Measurements from ENCODE around the gene ORAI3. TPM values are rescaled to one million over a fixed set of nuclear protein-coding genes. Genes with fewer than 3 reads are reported as not detected.

Gene ORAI3
- total RNA-seq, 1 experiment from 2014 or later, result 10.8 TPM

DNA sequence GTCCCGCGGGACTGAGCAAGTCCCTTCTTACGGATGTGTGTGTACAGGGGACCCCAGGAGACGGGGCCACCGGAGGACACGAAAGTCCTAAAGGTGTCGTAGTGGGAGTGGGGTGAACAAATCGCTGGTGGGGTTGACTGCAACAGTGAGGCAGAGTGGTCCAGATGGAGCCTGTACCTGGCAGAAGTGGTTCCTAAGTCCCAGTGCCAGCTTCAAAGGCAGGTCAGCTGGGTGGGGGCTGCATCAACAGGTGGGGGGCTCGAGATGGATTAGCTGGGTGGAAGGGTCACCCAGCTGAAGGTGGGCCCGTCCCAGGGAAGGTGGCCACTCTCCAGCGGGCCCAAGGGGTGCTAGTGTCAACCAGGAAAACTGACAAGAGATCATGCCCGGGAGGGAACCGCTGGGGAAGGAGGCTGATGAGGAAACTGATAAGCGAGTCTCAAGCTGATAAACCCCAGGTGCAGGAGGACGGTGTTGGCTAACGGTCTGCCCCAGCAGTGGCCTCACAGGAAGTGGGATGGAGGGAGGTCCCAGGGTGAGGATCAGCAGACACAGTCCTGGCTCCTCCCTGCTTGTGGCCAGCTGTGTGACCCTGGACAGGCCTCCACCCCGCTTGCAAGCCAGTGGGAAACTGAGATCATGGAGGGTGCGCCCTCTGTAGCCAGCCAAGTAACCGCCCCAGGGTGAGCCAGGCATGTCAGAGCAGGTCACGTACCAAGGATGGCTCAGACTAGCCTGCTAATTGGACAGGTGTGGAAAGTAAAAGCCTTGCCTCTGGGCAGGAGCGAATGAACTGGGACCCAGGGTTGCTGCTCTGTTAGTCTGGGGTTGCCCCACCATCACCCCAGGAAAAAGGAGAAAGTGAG lies 1.0 kb downstream of the ORAI3 start:
- peaks cover 25% of the 10 kb centered on the region for H3K4me1 Mint-ChIP-seq
- no peaks in the 10 kb centered on the region for H3K27me3 Mint-ChIP-seq (ENCODE audit: low read depth)
- no peak overlapping the region for H3K27ac Mint-ChIP-seq
- ChIA-PET POLR2A (interaction anchor here (0.5 kb wide), 1 partner anchor 57 kb away, joined by 3 read pairs; no protein-coding TSS in a partner anchor), CTCF (interaction anchor here (0.7 to 1.8 kb wide), 9 partner anchors 8 to 909 kb away, joined by 3 to 6 read pairs (median 4); partner anchors contain the start of gene HSD3B7)
- peaks cover 7% of the 10 kb centered on the region for H3K36me3 Mint-ChIP-seq
- peak overlapping the region; percentile 85 for H3K4me3 Mint-ChIP-seq
- TF ChIP-seq, protein P1, sequence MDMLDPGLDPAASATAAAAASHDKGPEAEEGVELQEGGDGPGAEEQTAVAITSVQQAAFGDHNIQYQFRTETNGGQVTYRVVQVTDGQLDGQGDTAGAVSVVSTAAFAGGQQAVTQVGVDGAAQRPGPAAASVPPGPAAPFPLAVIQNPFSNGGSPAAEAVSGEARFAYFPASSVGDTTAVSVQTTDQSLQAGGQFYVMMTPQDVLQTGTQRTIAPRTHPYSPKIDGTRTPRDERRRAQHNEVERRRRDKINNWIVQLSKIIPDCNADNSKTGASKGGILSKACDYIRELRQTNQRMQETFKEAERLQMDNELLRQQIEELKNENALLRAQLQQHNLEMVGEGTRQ (CRISPR knock-in tag; IDR thresholded peaks at IDR 0.05), result no peak
- TF ChIP-seq SP1 (CRISPR knock-in tag; conservative IDR thresholded peaks at IDR 0.05), result peak; percentile 56
- 0 out of 2 replicates have a peak, but pooled peaks have one; percentile 47 for TF ChIP-seq SMAD3 (CRISPR knock-in tag; IDR thresholded peaks at IDR 0.05; ENCODE audit: borderline replicate concordance)
- ATAC-seq (peak; percentile 2), DNase-seq (ENCODE audit: low spot score) (peak; percentile 50)
- no peaks in the 10 kb centered on the region for H3K9me3 Mint-ChIP-seq

DNA sequence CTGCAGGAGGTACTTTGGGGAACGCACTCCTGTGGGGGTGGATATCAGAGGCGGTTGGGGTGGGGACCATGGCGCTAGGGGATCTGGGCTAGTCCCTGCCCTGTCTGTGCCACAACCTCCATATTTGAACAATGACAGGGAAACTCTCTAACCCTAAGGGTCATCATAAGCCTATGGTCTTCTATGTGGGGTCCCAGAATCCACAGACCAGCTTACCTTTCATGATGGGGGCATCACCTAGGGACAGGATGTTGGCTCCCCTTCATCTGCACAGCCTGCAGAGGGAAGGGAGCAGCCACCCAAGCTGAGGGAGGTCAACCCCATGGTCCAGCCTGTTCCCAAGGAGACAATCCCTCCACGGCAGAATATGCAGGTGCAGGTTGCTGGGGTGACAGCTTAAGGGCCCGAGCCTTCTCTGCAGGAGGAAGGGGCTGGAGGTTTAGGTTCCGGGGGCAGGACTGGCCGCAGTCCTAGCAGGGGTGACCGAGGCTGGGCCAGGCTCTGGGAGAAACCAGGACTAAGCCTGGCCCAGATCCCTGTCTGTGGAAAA lies 1.7 kb downstream of the ORAI3 start:
- peaks cover 25% of the 10 kb centered on the region for H3K4me1 Mint-ChIP-seq
- no peak for DNase-seq (ENCODE audit: low spot score)
- no peak overlapping the region for H3K27ac Mint-ChIP-seq
- H3K9me3 Mint-ChIP-seq, result no peaks in the 10 kb centered on the region
- ChIA-PET CTCF (interaction anchor here (0.9 to 1.8 kb wide), 7 partner anchors 9 to 192 kb away, joined by 3 to 6 read pairs (median 4); partner anchors contain the start of gene HSD3B7), POLR2A (no interaction called here)
- no peak for TF ChIP-seq ELF4 (CRISPR knock-in tag; IDR thresholded peaks at IDR 0.05; ENCODE audit: low read depth)
- TF ChIP-seq NR1H2 (CRISPR knock-in tag; IDR thresholded peaks at IDR 0.05), result no peak
- no peak for TF ChIP-seq NFATC4 (CRISPR knock-in tag; IDR thresholded peaks at IDR 0.05)
- H3K36me3 Mint-ChIP-seq, result 0 out of 2 replicates have a peak, but pooled peaks cover 4% of the 10 kb centered on the region
- no peak for ATAC-seq
- H3K27me3 Mint-ChIP-seq (ENCODE audit: low read depth), result no peaks in the 10 kb centered on the region
- peak overlapping the region; percentile 85 for H3K4me3 Mint-ChIP-seq

DNA sequence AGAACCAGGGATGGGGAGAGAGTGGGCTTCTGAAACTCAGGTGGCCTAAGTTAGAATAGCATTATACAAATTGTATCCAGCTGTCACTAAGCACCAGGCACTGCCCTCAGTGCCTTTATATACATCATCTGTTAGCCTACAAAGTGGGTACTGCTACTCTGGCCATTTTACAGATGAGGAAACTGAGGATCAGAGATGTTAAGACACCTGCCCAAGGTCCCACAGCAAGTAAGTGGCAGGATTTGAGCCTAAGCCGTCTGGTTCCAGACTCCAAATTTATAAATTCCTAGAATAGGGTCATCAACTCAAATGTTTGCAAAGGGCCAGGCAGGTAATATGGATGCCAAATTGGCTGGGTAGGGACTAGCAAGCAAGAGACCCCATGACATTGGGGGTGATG lies 2.3 kb downstream of the ORAI3 start:
- no peaks in the 10 kb centered on the region for H3K9me3 Mint-ChIP-seq
- DNase-seq (ENCODE audit: low spot score), result no peak
- no peak overlapping the region for H3K27ac Mint-ChIP-seq
- POLR2A ChIA-PET, result no interaction called here
- CTCF ChIA-PET, result interaction anchor here (1.1 kb wide), 1 partner anchor 34 kb away, joined by 4 read pairs; the partner anchor contains the start of gene HSD3B7
- ATAC-seq, result no peak
- H3K4me3 Mint-ChIP-seq, result no peak overlapping the region
- H3K27me3 Mint-ChIP-seq (ENCODE audit: low read depth), result peaks cover under 1% of the 10 kb centered on the region; the same call in 1 of the 2 replicates
- peaks cover 25% of the 10 kb centered on the region for H3K4me1 Mint-ChIP-seq
- TF ChIP-seq ATF1 (CRISPR knock-in tag; IDR thresholded peaks at IDR 0.05) (no peak), CREB1 (CRISPR knock-in tag; IDR thresholded peaks at IDR 0.05) (no peak)
- TF ChIP-seq, protein P2, sequence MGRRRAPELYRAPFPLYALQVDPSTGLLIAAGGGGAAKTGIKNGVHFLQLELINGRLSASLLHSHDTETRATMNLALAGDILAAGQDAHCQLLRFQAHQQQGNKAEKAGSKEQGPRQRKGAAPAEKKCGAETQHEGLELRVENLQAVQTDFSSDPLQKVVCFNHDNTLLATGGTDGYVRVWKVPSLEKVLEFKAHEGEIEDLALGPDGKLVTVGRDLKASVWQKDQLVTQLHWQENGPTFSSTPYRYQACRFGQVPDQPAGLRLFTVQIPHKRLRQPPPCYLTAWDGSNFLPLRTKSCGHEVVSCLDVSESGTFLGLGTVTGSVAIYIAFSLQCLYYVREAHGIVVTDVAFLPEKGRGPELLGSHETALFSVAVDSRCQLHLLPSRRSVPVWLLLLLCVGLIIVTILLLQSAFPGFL (CRISPR knock-in tag; IDR thresholded peaks at IDR 0.05; ENCODE audit: borderline replicate concordance), result no peak
- no peaks in the 10 kb centered on the region for H3K36me3 Mint-ChIP-seq

DNA sequence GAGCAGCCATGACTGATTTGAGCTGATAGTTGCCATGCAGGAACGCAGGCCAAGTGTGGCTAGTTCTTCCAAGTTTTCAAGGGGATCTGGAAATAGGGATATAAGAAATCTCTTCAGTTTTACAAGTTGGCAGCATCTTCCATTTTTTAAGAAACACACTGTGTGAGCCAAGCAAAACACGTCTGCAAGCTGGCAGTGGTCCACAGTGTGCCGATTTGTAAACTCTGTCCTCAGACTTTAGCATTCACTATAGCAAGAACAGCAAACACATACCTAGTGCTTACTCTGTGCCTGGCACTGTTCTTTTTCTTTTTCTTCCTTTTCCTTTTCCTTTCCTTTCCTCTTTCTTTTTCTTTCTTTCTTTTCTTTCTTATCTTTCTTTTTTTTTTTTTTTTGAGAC lies 2.9 kb downstream of the ORAI3 start:
- POLR2A ChIA-PET, result no interaction called here
- H3K4me3 Mint-ChIP-seq, result no peak overlapping the region
- TF ChIP-seq, protein P3, sequence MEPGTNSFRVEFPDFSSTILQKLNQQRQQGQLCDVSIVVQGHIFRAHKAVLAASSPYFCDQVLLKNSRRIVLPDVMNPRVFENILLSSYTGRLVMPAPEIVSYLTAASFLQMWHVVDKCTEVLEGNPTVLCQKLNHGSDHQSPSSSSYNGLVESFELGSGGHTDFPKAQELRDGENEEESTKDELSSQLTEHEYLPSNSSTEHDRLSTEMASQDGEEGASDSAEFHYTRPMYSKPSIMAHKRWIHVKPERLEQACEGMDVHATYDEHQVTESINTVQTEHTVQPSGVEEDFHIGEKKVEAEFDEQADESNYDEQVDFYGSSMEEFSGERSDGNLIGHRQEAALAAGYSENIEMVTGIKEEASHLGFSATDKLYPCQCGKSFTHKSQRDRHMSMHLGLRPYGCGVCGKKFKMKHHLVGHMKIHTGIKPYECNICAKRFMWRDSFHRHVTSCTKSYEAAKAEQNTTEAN (CRISPR knock-in tag; IDR thresholded peaks at IDR 0.05), result no peak
- TF ChIP-seq CREM (CRISPR knock-in tag; IDR thresholded peaks at IDR 0.05), result no peak
- TF ChIP-seq, protein P4, sequence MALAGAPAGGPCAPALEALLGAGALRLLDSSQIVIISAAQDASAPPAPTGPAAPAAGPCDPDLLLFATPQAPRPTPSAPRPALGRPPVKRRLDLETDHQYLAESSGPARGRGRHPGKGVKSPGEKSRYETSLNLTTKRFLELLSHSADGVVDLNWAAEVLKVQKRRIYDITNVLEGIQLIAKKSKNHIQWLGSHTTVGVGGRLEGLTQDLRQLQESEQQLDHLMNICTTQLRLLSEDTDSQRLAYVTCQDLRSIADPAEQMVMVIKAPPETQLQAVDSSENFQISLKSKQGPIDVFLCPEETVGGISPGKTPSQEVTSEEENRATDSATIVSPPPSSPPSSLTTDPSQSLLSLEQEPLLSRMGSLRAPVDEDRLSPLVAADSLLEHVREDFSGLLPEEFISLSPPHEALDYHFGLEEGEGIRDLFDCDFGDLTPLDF (CRISPR knock-in tag; IDR thresholded peaks at IDR 0.05), result no peak
- TF ChIP-seq MXD4 (CRISPR knock-in tag; IDR thresholded peaks at IDR 0.05; ENCODE audit: borderline replicate concordance), result no peak
- TF ChIP-seq ZNF121 (CRISPR knock-in tag; IDR thresholded peaks at IDR 0.05), result no peak
- TF ChIP-seq HMGA2 (CRISPR knock-in tag; IDR thresholded peaks at IDR 0.05), result no peak
- no peak for TF ChIP-seq TP53 (CRISPR knock-in tag; IDR thresholded peaks at IDR 0.05)
- TF ChIP-seq, protein P5, sequence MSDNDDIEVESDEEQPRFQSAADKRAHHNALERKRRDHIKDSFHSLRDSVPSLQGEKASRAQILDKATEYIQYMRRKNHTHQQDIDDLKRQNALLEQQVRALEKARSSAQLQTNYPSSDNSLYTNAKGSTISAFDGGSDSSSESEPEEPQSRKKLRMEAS (CRISPR knock-in tag; IDR thresholded peaks at IDR 0.05), result no peak
- TF ChIP-seq, protein P6, sequence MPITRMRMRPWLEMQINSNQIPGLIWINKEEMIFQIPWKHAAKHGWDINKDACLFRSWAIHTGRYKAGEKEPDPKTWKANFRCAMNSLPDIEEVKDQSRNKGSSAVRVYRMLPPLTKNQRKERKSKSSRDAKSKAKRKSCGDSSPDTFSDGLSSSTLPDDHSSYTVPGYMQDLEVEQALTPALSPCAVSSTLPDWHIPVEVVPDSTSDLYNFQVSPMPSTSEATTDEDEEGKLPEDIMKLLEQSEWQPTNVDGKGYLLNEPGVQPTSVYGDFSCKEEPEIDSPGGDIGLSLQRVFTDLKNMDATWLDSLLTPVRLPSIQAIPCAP (CRISPR knock-in tag; IDR thresholded peaks at IDR 0.05), result no peak
- TF ChIP-seq ZNF423 (CRISPR knock-in tag; IDR thresholded peaks at IDR 0.05), result no peak

More for the DNA sequence above, 2.9 kb downstream of the ORAI3 start:
- Mint-ChIP-seq H3K27ac (no peak overlapping the region), H3K36me3 (no peaks in the 10 kb centered on the region), H3K9me3 (no peaks in the 10 kb centered on the region), H3K27me3 (ENCODE audit: low read depth) (peaks cover 3% of the 10 kb centered on the region; the same call in 1 of the 2 replicates), H3K4me1 (peaks cover 21% of the 10 kb centered on the region)
- CTCF ChIA-PET, result interaction anchor here (2.4 kb wide), 1 partner anchor 146 kb away, joined by 6 read pairs; no protein-coding TSS in a partner anchor
- ATAC-seq (no peak), DNase-seq (ENCODE audit: low spot score) (no peak)

Measured in WTC11 (cell line).